ENCODE data around the gene PPP1R14D. TPM values are rescaled to one million over a fixed set of nuclear protein-coding genes. Genes with fewer than 3 reads are reported as not detected.

The PPP1R14D gene
- total and polyA plus RNA-seq, 2 of the 8 experiments (the other 6 are each of a cell fraction or from before 2014, with no cell fraction given), result not detected

- Histone ChIP-seq H3K36me3 (ENCODE audit: control insufficient read depth in 2 of 4, insufficient read depth in 4 of 4, low read length in 3 of 4) (no peaks in the 10 kb centered on the region; a peak in 1 of 8 replicates), H4K5ac (ENCODE audit: insufficient read length, low read depth, low read length) (no peak overlapping the region), H3K4ac (replicated peaks; ENCODE audit: insufficient read length, low read depth, low read length) (no peak overlapping the region), H4K91ac (replicated peaks; ENCODE audit: insufficient read length, low read length) (no peak overlapping the region), H4K20me1 (replicated peaks in 1 of 2; ENCODE audit: control insufficient read depth in 1 of 2, insufficient read depth in 2 of 2, low read length in 2 of 2) (peaks cover 2 to 7% of the 10 kb centered on the region in 2 experiments), H3K79me2 (ENCODE audit: control insufficient read depth in 1 of 2, insufficient read depth in 2 of 2, low read length in 2 of 2) (peaks cover 0 to 22% of the 10 kb centered on the region in 2 experiments; a peak in 3 of 4 replicates), H3K4me2 (ENCODE audit: insufficient read depth in 1 of 2, low read depth in 2 of 2, low read length in 2 of 2) (peak overlapping the region in 1 of 2 experiments; percentile 16; a peak in 1 of 4 replicates), H2BK5ac (ENCODE audit: low read depth, low read length) (no peak overlapping the region; the same call in 1 of the 2 replicates), H4K8ac (ENCODE audit: extremely low read depth, insufficient read depth, low read length) (no peak overlapping the region), H2AFZ (ENCODE audit: low read length) (no peak overlapping the region), H2BK15ac (ENCODE audit: low read length) (no peak overlapping the region), H3K23me2 (ENCODE audit: low read depth, low read length) (no peaks in the 10 kb centered on the region; the same call in 1 of the 2 replicates), H3K23ac (ENCODE audit: insufficient read length) (no peak overlapping the region), H3K27ac (ENCODE audit: low read depth, low read length) (no peak overlapping the region), H3K14ac (ENCODE audit: insufficient read length) (no peak overlapping the region), H3K9ac (replicated peaks in 1 of 4; ENCODE audit: extremely low read depth in 1 of 4, low read depth in 3 of 4, low read length in 3 of 4) (no peak overlapping the region), H2AK5ac (ENCODE audit: low read depth, low read length) (peak overlapping the region; percentile 86; the same call in 1 of the 2 replicates), H3K56ac (replicated peaks; ENCODE audit: insufficient read length, low read depth, low read length) (no peak overlapping the region), H2BK20ac (ENCODE audit: low read length) (no peak overlapping the region), H2BK12ac (ENCODE audit: low read depth, low read length) (no peak overlapping the region), H2BK120ac (replicated peaks; ENCODE audit: low read depth, low read length) (no peak overlapping the region), H3K4me3 (ENCODE audit: extremely low read depth in 1 of 4, insufficient read depth in 2 of 4, low read depth in 3 of 4, low read length in 4 of 4) (no peak overlapping the region), H3K27me3 (replicated peaks in 1 of 4; ENCODE audit: control insufficient read depth in 3 of 4, extremely low read depth in 1 of 4, insufficient read depth in 3 of 4, low read length in 3 of 4) (no peaks in the 10 kb centered on the region), H3K79me1 (ENCODE audit: low read depth, low read length) (peaks cover 4% of the 10 kb centered on the region), H3K18ac (ENCODE audit: extremely low read depth, low read length) (0 out of 2 replicates have a peak overlapping the region, but pooled peaks have one; percentile 32), H3K9me3 (ENCODE audit: insufficient read depth in 2 of 2, low read depth in 1 of 2, low read length in 1 of 2) (no peaks in the 10 kb centered on the region), H3K4me1 (replicated peaks in 1 of 4; ENCODE audit: control insufficient read depth in 3 of 4, insufficient read depth in 4 of 4, low read length in 3 of 4) (peaks cover 19 to 35% (median 20%) of the 10 kb centered on the region in 4 experiments)
- DNase-seq (ENCODE audit: low read depth in 1 of 2, low spot score in 2 of 2) (no peak), FAIRE-seq (no peak)
- no peak for TF ChIP-seq GABPA (IDR thresholded peaks at IDR 0.05; ENCODE audit: borderline replicate concordance, insufficient read depth, low read length)
- no peak for TF ChIP-seq HDAC6 (IDR thresholded peaks at IDR 0.05; ENCODE audit: low read depth, low read length)
- no peak for TF ChIP-seq CTBP2 (IDR thresholded peaks at IDR 0.05; ENCODE audit: borderline replicate concordance, insufficient read depth, insufficient read length, low read length)
- ChIA-PET CTCF (ENCODE audit: partially characterized antibody) (interaction anchor here (0.5 to 12.9 kb wide), 12 partner anchors 10 to 105 kb away, joined by 3 to 184 read pairs (median 4); partner anchors contain the start of genes C15orf62, DNAJC17, GCHFR and VPS18), POLR2A (ENCODE audit: partially characterized antibody) (interaction anchor here (0.9 to 2.4 kb wide), 7 partner anchors 9 to 164 kb away, joined by 3 to 7 read pairs (median 3); partner anchors contain the start of genes CHAC1, GCHFR and SPINT1)
- 87% methylated on average over 4 of the region's 5 CpGs; no CpG with 5 or more reads in 1 of the 2 experiments for WGBS, 2 experiments (ENCODE audit: extremely low coverage in 1 of 2, insufficient coverage in 1 of 2, insufficient read length in 1 of 2, insufficient replicate concordance in 2 of 2, low coverage in 1 of 2, low lambda C conversion rate in 2 of 2, missing lambda C conversion rate in 1 of 2)
Measured at GRCh38 chr15:40789119-40789518, 39.4 kb downstream of the PPP1R14D start.
